Middle frontal gyrus (tissue), 1 donor: ENCODE data around the gene RAB6D.
"Not testable (repeated sequence)": the region's sequence is repeated elsewhere in the genome, so short reads cannot be mapped to it uniquely, and the experiment has no call there.

Source experiments
- DNase-seq: peaks from one replicate; pipeline ENCODE4 v3.0.0-alpha.2; 2015; ENCODE audit warnings: low spot score; ENCODE audit errors: extremely low spot score

The RAB6D gene

DNA sequence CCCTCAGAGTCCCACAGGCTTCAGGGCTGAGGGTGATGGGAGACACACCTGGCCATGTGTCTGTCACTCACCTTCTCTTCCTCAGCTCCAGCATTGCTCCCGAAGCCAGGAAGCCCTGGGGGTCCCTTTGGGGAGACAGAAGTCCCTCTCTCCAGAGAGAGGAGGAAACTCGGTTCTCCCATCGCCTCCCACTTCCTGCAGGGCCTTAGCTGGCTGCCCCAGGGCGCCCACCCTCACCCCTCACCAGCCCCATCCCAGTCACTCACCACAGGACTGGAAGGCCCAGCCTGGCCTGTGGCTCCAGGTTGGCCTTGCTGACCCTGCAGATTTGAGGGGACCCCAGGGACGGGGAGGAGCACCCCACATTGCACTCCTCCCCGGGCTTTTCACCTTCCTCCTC is 2.7 kb upstream of the RAB6D start:
- no peak for DNase-seq

DNA sequence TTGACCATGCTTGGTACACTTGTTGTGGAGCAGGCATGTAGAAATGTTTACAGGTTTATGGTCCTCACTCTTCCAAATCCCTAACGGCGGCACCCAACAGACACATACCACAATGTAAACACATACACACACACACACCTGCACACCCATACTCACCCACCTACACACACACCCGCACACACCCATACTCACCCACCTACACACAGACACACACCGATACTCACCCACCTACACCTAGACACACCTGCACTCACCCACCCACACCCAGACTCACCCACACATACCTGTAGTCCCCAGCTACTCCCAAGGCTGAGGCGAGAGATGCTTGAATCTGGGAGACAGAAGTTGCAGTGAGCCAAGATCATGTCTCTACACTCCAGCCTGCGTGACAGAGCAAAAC is 1.5 kb upstream of the RAB6D start:
- DNase-seq = no peak

DNA sequence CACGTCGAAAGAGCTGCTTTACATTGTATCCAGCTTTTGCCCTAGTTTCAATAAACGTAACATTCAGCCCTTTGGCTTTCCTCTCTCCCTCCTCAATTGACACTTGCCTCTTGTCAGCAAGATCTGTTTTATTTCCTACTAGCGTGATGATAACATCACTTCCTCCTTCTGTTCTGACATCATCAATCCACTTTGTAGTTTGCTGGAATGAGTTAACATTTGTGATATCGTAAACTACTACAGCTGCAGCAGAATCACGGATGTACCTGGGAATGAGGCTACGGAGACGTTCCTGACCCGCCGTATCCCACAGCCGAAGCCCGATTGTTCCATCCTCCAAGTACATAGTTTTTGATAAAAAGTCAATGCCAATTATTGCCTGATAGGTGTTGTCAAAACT is 755 bp downstream of the RAB6D start:
- DNase-seq = not testable (repeated sequence)

DNA sequence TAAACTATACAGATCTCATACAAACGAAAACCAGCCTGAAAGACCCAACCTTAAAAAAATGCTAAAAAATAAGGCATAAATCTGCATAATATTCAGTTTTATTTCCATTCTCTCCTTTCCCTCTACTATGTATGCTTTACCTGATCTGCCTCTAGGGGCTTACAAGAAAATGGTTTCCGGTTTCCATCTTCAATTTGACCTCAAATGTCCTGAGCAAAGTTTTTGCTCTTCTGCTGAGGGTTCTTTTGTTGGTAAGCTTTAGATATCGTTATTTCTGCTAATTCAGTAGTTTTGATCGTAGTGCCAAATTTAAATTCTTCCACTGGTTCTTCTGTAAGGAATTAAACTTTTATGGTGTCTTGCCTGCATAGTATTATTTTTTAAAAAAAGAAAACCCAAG is 2.2 kb downstream of the RAB6D start:
- DNase-seq = not testable (repeated sequence)

DNA sequence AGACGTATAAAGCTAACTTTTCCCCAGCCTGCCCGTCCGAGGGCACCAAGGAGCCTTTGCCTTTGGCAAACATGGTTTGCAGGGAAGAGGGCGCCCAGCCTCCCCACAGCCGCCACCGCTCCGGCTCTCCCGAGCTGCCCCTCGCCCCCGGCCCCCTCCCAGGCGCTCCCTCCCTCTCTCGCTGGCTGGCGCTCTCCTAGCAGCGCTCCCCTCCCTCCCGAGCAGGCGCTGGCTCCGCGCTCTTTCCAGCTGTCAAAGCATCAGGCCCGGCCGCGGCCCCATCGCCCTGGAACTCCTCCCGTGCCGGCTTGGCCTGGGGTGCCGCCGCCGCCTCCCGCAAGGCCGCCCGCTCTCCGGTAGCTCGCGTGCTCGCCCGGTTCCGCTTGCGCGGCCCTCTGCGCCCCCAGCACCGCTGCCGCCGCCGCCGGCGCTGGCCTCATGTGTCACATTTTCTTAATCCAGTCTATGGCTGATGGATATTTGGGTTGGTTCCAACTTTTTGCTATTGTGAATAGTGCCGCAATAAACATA is 10.7 kb downstream of the RAB6D start:
- not testable (repeated sequence) for DNase-seq

DNA sequence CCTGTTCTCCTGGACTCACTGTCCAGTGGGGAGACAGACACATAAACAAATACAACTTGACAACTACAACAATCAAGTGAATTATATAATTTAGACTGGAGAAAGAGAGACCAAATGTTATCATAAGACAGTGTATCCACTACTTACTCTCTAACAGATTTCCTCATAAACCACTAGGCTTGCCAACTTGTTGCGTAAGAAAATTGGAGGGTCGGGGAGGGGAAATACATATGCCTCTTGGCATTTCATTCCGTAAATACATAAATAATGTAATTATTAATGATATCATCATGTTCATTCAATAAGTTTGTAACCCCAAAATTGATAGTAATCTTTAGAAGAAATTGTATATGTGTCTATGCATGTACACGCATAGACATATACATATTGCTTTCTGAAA is 14.9 kb downstream of the RAB6D start:
- DNase-seq = no peak

DNA sequence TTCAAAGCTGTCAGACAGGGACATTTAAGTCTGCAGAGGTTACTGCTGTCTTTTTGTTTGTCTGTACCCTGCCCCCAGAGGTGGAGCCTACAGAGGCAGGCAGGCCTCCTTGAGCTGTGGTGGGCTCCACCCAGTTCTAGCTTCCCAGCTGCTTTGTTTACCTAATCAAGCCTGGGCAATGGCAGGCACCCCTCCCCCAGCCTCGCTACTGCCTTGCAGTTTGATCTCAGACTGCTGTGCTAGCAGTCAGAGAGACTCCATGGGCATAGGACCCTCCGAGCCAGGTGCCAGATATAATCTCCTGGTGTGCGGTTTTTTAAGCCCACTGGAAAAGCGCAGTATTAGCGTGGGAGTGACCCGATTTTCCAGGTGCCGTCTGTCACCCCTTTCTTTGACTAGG is 16.9 kb downstream of the RAB6D start:
- DNase-seq = not testable (repeated sequence)

GRCh38 chr2:131339307-131339706 is 24.7 kb downstream of the RAB6D start:
- not testable (repeated sequence) for DNase-seq

DNA sequence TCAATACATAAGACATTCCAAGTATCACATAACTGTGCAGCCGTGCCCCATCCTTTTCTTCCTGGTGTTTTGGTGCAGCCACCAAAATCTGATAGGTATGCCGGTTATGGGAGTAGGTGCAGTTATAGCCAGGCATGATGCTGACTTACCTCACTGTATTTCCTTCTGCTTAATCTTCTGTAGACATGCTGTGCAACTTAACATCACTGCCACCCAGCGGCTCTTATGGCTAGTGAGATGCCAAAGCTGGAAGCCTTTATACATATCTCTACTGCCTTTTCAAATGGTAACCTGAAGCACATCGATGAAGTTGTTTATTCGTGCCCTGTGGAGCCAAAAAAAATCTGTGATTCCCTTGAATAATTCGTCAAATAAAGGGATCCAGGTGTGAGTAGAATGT is 28.6 kb downstream of the RAB6D start:
- peak; percentile 12 for DNase-seq

DNA sequence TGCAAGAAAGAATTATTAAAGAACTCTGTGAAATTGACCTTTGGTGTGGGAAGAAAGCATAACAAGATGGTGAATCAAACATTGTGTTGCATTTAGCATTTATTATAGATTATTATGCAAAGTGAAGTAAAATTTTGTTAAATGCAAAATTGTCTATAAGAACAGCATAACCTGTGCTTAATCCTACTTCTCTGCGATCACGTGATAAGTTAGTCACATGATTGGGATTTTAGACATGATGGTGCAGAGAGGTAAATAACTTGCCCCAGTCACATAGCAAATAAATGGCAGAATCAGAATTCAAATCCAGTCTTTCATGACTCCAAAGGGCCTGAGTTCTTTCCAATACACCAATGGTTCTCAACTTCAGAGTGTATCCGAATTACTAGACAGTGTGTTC is 31.3 kb downstream of the RAB6D start:
- not testable (repeated sequence) for DNase-seq

DNA sequence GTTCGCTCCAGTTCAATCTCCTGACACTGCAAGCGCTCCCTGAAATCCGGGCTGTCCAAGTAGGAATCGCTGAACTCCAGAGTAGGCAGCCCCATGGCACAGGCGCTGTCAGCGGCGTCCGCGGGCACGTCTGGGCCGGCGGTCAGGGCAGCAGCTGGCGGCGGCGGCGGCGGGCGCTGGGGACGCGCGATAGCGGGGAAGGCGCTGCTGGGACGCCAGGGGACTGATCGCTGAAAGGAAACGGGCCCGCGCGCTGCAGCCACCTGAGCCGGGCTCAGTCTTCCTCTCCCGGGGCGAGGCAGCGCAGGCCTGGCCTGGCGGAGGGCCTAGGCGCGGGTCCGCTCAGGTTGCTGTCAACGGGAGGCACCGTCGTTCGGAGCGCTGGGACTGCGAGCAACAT is 33.0 kb downstream of the RAB6D start:
- not testable (repeated sequence) for DNase-seq

DNA sequence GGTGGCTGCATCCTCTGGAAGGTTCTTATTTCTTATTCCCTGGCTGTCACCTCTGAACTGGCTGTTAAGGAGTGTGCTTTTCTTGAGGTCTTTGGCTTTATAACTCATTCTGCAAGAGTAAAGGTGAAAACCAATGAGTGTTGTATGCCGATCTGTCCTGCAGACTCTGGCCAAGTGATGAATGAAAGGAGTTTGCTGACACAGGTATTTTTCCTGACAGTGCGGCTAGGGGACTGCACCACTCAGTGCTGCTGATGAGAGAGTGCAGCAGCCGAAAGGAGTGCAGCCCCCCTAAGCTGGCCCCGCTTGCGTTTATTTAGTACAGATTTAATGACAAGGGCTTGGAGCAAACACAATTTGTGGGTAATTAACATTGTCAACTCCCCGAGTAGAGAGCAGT is 41.8 kb downstream of the RAB6D start:
- DNase-seq = no peak

DNA sequence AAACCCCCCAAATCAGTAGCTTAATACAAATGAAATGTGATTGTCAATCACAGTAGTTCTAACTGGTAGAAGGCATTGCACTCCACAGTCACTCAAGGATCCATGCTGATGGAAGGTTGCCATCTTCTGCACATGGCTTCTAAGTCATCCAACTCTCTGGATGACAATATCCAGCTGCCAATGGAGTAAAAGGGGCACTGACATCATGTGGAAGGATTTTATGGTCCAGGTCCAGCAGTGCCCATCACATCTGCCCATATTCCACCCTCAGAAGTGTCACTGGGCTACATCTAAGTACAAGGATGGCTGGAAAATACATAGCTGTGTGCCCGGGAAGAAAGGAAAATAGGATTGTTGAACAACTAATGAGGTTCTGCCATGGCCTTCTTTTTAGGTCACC is 42.6 kb downstream of the RAB6D start:
- DNase-seq = not testable (repeated sequence)

DNA sequence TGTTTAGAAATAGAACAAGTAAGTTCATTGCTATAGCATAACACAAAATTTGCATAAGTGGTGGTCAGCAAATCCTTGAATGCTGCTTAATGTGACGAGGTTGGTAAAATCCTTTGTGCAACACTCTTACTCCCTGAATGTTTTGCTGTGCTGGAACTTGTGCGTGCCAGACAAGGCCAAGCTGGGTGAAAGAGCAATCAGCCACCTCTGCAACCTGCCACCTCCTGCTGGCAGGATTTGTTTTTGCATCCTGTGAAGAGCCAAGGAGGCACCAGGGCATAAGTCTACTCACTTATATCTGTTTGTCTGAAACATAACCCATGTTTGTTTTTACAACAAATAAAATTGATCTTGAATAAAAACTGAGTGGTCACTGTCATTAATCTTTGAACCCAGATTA is 53.0 kb downstream of the RAB6D start:
- not testable (repeated sequence) for DNase-seq
